22Rv1 (cell line): ENCODE data around the gene ZNF439.

Experiments
- ZFX ChIP-seq: fragments of 450-650 bp; IDR thresholded peaks from 2 replicates; pipeline ENCODE4 v1.6.1; 2017; ENCODE audit warnings: antibody characterized with exemption, borderline replicate concordance
- TF ChIP-seq, protein P1 (sequence below): fragments of 450-650 bp; IDR thresholded peaks from 2 replicates; pipeline ENCODE4 v1.5.1; 2017; ENCODE audit warnings: mild to moderate bottlenecking

DNA sequence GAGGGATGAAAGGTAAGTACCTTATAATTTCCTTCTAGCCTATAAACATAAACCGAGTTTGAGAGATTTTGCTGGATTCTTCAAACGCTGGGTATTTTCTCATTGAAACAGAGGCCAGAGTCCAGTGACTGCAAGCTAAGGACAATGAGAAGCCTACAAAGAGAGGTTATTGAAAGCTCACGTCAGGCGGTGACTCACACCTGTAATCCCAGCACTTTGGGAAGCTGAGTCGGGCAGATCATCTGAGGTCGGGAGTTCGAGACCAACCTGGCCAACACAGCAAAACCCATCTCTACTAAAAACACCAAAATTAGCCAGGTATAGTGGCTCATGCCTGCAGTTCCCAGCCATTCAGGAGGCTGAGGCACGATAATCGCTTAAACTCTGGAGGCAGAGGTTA, 24.1 kb downstream of the ZNF439 start:
- TF ChIP-seq, protein P1, sequence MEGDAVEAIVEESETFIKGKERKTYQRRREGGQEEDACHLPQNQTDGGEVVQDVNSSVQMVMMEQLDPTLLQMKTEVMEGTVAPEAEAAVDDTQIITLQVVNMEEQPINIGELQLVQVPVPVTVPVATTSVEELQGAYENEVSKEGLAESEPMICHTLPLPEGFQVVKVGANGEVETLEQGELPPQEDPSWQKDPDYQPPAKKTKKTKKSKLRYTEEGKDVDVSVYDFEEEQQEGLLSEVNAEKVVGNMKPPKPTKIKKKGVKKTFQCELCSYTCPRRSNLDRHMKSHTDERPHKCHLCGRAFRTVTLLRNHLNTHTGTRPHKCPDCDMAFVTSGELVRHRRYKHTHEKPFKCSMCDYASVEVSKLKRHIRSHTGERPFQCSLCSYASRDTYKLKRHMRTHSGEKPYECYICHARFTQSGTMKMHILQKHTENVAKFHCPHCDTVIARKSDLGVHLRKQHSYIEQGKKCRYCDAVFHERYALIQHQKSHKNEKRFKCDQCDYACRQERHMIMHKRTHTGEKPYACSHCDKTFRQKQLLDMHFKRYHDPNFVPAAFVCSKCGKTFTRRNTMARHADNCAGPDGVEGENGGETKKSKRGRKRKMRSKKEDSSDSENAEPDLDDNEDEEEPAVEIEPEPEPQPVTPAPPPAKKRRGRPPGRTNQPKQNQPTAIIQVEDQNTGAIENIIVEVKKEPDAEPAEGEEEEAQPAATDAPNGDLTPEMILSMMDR: no peak
- no peak for TF ChIP-seq ZFX
